IPS-20b (cell line): Measurements from ENCODE around the gene KSR2.
"Not testable (repeated sequence)": the region's sequence is repeated elsewhere in the genome, so short reads cannot be mapped to it uniquely, and the experiment has no call there.

Source experiments
- H3K27ac ChIP-seq: one replicate; pipeline ENCODE4 v1.5.1; 2013; ENCODE audit warnings: low read length
- H3K27me3 ChIP-seq: 2 replicates; pipeline ENCODE4 v1.6.1; 2013; ENCODE audit warnings: mild to moderate bottlenecking, low read length, inconsistent platforms; ENCODE audit not compliant: insufficient read depth
- H3K36me3 ChIP-seq: 2 replicates; pipeline ENCODE4 v1.6.1; 2013; ENCODE audit warnings: low read depth, mild to moderate bottlenecking, inconsistent platforms, low read length, moderate library complexity; ENCODE audit not compliant: insufficient read depth
- H3K4me1 ChIP-seq: 2 replicates; pipeline ENCODE4 v1.6.1; 2013; ENCODE audit warnings: mild to moderate bottlenecking, control low read depth, inconsistent platforms, low read length, moderate library complexity; ENCODE audit not compliant: insufficient read depth
- H3K4me3 ChIP-seq: 2 replicates; pipeline ENCODE4 v1.5.1; 2013; ENCODE audit warnings: mild to moderate bottlenecking, low read length, inconsistent platforms
- H3K9ac ChIP-seq: 2 replicates; pipeline ENCODE4 v1.6.1; 2013; ENCODE audit warnings: low read depth, mild to moderate bottlenecking, inconsistent platforms, low read length, moderate library complexity
- H3K9me3 ChIP-seq: 2 replicates; pipeline ENCODE4 v1.6.1; 2013; ENCODE audit warnings: mild to moderate bottlenecking, low read depth, low read length, inconsistent platforms; ENCODE audit not compliant: insufficient read depth

The KSR2 gene

GRCh38 chr12:117872546-117873169 is 96.1 kb downstream of the KSR2 start:
- H3K36me3 ChIP-seq: no peaks in the 10 kb centered on the region
- H3K27me3 ChIP-seq: peaks cover 6% of the 10 kb centered on the region
- H3K4me3 ChIP-seq: no peak overlapping the region
- H3K4me1 ChIP-seq: peaks cover 5% of the 10 kb centered on the region; the same call in 1 of the 2 replicates
- H3K9me3 ChIP-seq: no peaks in the 10 kb centered on the region
- H3K9ac ChIP-seq: no peak overlapping the region
- H3K27ac ChIP-seq: no peak overlapping the region

GRCh38 chr12:117869551-117869950 is 99.2 kb downstream of the KSR2 start:
- no peaks in the 10 kb centered on the region for H3K36me3 ChIP-seq
- no peak overlapping the region for H3K27ac ChIP-seq
- no peaks in the 10 kb centered on the region for H3K9me3 ChIP-seq
- no peaks in the 10 kb centered on the region for H3K4me1 ChIP-seq
- H3K4me3 ChIP-seq: no peak overlapping the region
- no peaks in the 10 kb centered on the region for H3K27me3 ChIP-seq
- no peak overlapping the region for H3K9ac ChIP-seq

DNA sequence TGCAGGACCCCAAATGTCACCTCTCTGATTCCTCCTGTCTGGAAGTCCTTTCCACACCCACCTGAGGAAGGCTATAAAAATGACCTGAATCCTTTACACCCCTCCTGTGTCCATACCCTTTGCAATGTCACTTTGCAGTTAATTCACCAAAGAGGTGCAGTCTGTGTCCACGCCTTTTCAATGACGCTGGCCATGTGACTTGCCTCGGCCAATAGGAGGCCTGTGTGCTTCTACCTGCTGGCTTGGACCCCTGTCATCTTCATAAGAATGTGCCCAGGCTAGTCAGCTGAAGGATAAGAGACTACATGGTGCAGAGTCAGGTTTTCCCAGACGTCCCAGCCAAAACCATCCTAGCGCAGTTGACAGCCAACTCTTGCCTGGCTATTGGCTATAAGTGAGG is 101.4 kb downstream of the KSR2 start:
- H3K36me3 ChIP-seq: no peaks in the 10 kb centered on the region
- H3K4me3 ChIP-seq: no peak overlapping the region
- H3K4me1 ChIP-seq: no peaks in the 10 kb centered on the region
- no peaks in the 10 kb centered on the region for H3K27me3 ChIP-seq
- H3K9ac ChIP-seq: no peak overlapping the region
- no peak overlapping the region for H3K27ac ChIP-seq
- H3K9me3 ChIP-seq: no peaks in the 10 kb centered on the region

GRCh38 chr12:117865505-117865904 is 103.3 kb downstream of the KSR2 start:
- Histone ChIP-seq H3K27ac (no peak overlapping the region), H3K9me3 (no peaks in the 10 kb centered on the region), H3K27me3 (no peaks in the 10 kb centered on the region), H3K4me3 (no peak overlapping the region), H3K4me1 (no peaks in the 10 kb centered on the region), H3K9ac (no peak overlapping the region), H3K36me3 (no peaks in the 10 kb centered on the region)

DNA sequence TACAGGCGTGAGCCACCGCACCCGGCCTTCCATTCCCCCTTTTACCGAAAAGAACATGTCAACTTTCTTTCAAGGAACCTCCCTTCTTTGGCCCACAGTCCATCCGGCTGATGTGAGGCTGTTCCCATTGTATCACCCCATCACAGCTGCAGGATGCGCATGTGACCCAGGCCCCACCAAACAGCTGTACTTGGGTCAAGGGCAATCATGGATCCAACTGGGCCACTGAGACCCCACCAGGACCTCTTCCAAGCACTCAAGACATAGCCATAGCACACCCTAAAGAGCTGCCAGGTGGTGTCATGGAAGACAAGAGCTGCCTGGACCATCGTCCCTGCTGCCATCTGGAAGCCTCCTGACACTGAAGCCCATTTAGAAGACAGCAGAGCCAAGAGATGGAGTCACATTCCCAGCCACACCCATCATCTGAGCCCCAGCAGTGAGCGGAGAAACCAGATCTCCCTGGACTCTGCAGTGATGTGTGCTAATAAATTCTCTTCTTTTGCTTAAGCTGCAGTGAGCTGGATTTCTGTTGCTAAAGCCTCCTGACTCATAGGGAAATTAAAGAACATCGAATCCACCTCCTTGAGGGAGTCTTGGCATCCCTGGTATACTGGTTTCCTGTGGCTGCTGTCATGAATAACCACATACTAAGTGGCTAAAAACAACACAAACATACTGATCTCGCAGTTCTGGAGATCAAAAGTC is 105.6 kb downstream of the KSR2 start:
- no peak overlapping the region for H3K27ac ChIP-seq

DNA sequence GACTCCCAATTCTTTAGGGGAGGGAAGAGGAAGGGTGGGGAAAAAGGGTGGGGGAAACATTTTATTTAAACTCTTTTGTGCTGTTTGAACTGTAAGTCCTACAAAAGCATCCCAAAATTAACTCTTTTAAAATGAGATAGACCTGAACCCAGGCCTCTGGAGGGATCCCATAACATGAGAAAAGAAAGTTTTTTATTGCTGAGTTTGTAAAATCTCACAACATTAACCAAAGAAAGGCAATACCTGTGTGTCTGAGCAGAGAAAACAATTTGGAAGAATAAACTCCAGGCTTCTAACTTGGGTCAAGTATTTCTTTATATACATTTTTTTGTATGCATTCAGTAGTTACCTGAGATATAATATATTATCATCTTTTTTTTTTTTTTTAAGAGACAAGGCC is 107.1 kb downstream of the KSR2 start:
- Histone ChIP-seq H3K36me3 (no peaks in the 10 kb centered on the region), H3K4me1 (no peaks in the 10 kb centered on the region), H3K27me3 (no peaks in the 10 kb centered on the region), H3K9ac (no peak overlapping the region), H3K9me3 (no peaks in the 10 kb centered on the region), H3K27ac (no peak overlapping the region), H3K4me3 (no peak overlapping the region)

More for the DNA sequence above, 105.6 kb downstream of the KSR2 start:
- Histone ChIP-seq H3K4me3 (no peak overlapping the region), H3K9me3 (no peaks in the 10 kb centered on the region), H3K4me1 (no peaks in the 10 kb centered on the region), H3K36me3 (no peaks in the 10 kb centered on the region), H3K9ac (no peak overlapping the region), H3K27me3 (no peaks in the 10 kb centered on the region)

DNA sequence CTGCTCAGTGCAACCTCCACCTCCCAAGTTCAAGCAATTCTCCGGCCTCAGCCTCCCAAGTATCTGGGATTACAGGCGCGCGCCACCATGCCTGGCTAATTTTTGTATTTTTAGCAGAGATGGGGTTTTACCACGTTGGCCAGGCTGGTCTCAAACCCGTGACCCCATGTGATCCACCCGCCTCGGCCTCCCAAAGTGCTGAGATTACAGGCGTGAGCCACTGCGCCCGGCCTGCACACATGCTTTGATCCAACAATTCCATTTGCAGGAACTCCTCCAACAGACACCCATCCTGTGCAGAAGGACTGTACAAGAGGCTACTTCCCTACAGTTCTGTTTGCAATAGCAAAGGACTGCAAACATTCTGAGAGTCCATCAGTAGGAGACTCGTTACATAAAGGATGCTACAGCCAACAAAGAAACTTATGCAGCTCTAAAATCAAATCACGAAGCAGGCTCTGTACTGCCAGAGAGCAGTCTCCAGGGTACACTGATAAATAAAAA is 108.0 kb downstream of the KSR2 start:
- not testable (repeated sequence) for H3K4me3 ChIP-seq, H3K27me3 ChIP-seq, H3K9me3 ChIP-seq, H3K36me3 ChIP-seq, H3K9ac ChIP-seq, H3K27ac ChIP-seq, H3K4me1 ChIP-seq

DNA sequence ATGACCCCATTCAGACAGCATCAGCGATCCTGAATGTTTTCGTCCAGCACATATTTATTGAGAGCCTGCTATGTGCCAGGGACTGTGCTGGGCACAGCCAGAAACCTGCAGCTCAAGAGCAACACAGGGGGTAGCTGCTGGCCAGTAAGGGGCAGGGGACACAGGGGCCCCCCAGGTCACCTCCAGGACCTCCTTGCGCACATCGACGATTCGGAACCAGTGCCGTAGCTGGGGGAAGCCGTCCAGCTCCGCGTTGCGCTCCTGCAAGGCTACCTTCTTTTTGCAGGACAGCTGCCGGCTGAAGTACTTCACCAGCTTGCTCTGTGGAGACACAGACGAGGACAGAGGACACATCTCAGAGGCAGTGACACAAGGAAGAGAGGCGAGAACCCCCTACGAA is 108.7 kb downstream of the KSR2 start:
- Histone ChIP-seq H3K9ac (no peak overlapping the region), H3K36me3 (no peaks in the 10 kb centered on the region), H3K4me3 (no peak overlapping the region), H3K9me3 (no peaks in the 10 kb centered on the region), H3K27ac (no peak overlapping the region), H3K27me3 (no peaks in the 10 kb centered on the region), H3K4me1 (no peaks in the 10 kb centered on the region)

DNA sequence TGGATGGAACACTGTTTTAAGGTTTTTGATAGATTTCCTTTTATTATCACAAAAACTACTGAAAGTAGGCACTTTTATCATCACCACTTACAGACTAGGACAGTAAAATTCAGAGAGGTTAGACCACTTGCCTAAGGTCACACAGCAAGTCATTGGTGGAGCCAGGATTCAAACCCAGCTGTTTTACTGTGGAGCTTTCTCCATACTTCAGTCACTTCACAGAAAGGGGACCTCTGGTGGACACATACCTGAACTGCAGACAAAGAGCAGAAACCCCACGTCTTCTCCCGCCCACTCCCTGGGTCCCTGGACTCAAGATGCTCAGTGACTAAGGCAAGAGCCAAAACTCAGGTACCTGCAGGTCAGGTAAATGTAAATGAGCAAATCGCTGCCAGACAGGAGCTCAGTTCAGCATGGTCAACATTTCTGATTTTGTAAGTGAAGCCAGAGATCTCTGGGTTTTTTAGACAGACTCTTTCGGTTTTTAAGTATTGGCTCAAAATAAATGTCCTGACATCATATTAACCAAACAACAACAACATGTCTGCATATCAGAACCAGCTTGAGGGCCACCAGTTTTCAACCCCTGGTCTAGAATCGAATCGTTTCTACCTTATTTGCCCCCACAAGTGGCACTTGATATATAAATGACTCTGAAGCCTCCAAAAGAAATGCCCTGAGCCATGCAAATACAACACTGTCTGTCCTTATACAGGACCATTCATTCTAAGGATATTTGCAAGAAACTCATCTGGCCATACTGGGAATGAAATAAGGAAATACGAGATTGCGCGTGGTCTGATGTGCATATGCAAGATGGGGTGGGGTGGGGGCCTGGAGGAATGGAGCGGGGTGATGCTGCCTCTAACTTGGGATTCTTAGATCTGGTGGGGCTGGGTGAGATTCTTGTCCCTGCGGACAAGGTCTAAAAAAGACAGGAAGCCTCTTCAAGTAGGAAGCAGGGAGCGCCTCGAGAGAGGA is 110.9 kb downstream of the KSR2 start:
- Histone ChIP-seq H3K36me3 (no peaks in the 10 kb centered on the region), H3K4me1 (no peaks in the 10 kb centered on the region), H3K9me3 (no peaks in the 10 kb centered on the region), H3K27ac (no peak overlapping the region), H3K4me3 (no peak overlapping the region), H3K9ac (no peak overlapping the region), H3K27me3 (no peaks in the 10 kb centered on the region)

DNA sequence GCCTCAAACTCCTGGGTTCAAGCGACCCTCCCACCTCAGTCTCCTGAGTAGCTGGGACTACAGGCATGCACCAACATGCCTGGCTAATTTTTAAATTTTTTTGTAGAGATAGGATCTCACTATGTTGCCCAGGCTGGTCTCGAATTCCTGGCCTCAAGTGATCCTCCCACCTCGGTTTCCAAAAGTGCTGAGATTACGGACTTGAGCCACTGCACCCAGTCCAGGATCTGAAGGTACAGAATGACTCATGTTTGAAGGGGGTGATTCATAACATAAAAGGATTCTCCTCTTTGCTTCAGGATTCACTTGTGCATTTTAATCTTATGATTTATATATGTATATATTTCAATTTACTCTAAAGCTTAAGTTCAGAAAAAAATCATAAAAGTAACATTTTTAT is 111.7 kb downstream of the KSR2 start:
- not testable (repeated sequence) for H3K4me3 ChIP-seq, H3K9me3 ChIP-seq, H3K36me3 ChIP-seq, H3K9ac ChIP-seq, H3K27ac ChIP-seq, H3K27me3 ChIP-seq, H3K4me1 ChIP-seq

DNA sequence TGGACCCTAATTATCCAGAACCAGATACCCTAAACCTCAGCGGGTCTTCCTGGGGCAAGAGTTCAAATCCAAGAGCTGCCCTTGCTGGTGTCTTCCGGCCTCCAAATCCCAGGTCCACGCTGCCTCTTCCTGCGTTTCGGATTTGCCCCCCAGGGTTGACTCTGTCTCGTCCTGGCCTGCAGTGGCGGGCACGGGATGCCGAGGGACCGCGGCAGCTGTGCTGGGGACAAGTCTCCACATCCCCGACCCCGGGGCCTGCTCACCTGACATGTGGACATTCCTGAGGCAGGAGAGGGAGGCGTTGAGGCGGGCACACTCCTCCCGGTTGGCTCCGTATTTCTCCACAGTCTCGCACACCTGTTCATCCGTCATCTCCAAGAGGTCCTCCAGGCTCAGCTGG is 113.6 kb downstream of the KSR2 start:
- H3K27me3 ChIP-seq: no peaks in the 10 kb centered on the region
- H3K4me3 ChIP-seq: no peak overlapping the region
- H3K36me3 ChIP-seq: no peaks in the 10 kb centered on the region

More for the DNA sequence above, 113.6 kb downstream of the KSR2 start:
- Histone ChIP-seq H3K27ac (no peak overlapping the region), H3K9me3 (no peaks in the 10 kb centered on the region), H3K9ac (no peak overlapping the region), H3K4me1 (no peaks in the 10 kb centered on the region)
